Hepatocyte (in vitro differentiated cells): ENCODE results near the gene HLF. TPM values are rescaled to one million over a fixed set of nuclear protein-coding genes. Genes with fewer than 3 reads are reported as not detected.

Experiments
- DNase-seq: peaks from one replicate; pipeline ENCODE4 v3.0.0-alpha.2; 2016; ENCODE audit warnings: low spot score
- H2AFZ ChIP-seq: fragments of 200-600 bp; sonication (generic); 2 replicates; pipeline ENCODE4 v1.6.0; 2016; ENCODE audit warnings: antibody characterized with exemption, mild to moderate bottlenecking
- H3K27ac ChIP-seq: fragments of 200-600 bp; sonication (generic); 2 replicates; pipeline ENCODE4 v1.5.1; 2016; ENCODE audit warnings: mild to moderate bottlenecking
- H3K27me3 ChIP-seq: fragments of 200-600 bp; sonication (generic); 2 replicates; pipeline ENCODE4 v1.6.1; 2016
- H3K36me3 ChIP-seq: fragments of 200-600 bp; sonication (generic); replicated peaks from 2 replicates; pipeline ENCODE4 v1.5.1; 2016; ENCODE audit warnings: low read depth; ENCODE audit not compliant: insufficient read depth
- H3K4me1 ChIP-seq: fragments of 200-600 bp; sonication (generic); 2 replicates; pipeline ENCODE4 v1.5.1; 2016; ENCODE audit warnings: mild to moderate bottlenecking, moderate library complexity; ENCODE audit not compliant: insufficient read depth
- H3K4me2 ChIP-seq: fragments of 200-600 bp; sonication (generic); 2 replicates; pipeline ENCODE4 v1.6.0; 2016
- H3K4me3 ChIP-seq: fragments of 200-600 bp; sonication (generic); 2 replicates; pipeline ENCODE4 v1.5.1; 2016; ENCODE audit warnings: mild to moderate bottlenecking
- H3K79me2 ChIP-seq: fragments of 200-600 bp; sonication (generic); 2 replicates; pipeline ENCODE4 v1.6.0; 2017; ENCODE audit warnings: mild to moderate bottlenecking
- H3K9me2 ChIP-seq: fragments of 200-600 bp; sonication (generic); replicated peaks from 2 replicates; pipeline ENCODE4 v1.6.0; 2017; ENCODE audit warnings: mild to moderate bottlenecking; ENCODE audit not compliant: insufficient read depth
- H3K9me3 ChIP-seq: fragments of 200-600 bp; sonication (generic); 2 replicates; pipeline ENCODE4 v1.5.1; 2016; ENCODE audit warnings: low read depth, mild to moderate bottlenecking
- H4K20me1 ChIP-seq: fragments of 200-600 bp; sonication (generic); 2 replicates; pipeline ENCODE4 v1.6.0; 2016; ENCODE audit warnings: mild to moderate bottlenecking; ENCODE audit not compliant: insufficient read depth, poor library complexity, severe bottlenecking
- EZH2 ChIP-seq: fragments of 200-600 bp; sonication (generic); IDR thresholded peaks from 2 replicates; pipeline ENCODE4 v1.6.1; 2016; ENCODE audit warnings: antibody characterized with exemption, mild to moderate bottlenecking, borderline replicate concordance
- EZH2phosphoT487 ChIP-seq: fragments of 200-600 bp; sonication (generic); IDR thresholded peaks from one replicate; pipeline ENCODE4 v1.6.1; 2018; ENCODE audit warnings: antibody characterized with exemption, mild to moderate bottlenecking, low read depth, moderate library complexity; ENCODE audit not compliant: unreplicated experiment, severe bottlenecking
- WGBS: methylation state at CpG from one replicate; pipeline ENCODE4 v1.1.6; 2016; ENCODE audit warnings: low lambda C conversion rate; ENCODE audit errors: missing lambda C conversion rate; 5-methylcytosine and 5-hydroxymethylcytosine counted together
- polyA plus RNA-seq: library from polyadenylated mRNA; unstranded; fragments of >200 nt; fragmentation: Nextera tagmentation; extraction: Ambion mirVana; gene quantifications from 2 replicates; pipeline ENCODE4 v1.2.1, GENCODE V29; 2016
- total RNA-seq: library from RNA; depleted of rRNA; stranded (reverse); fragments of >200 nt; gene quantifications from 2 replicates; pipeline ENCODE4 v1.2.3, GENCODE V29; 2014
- TF ChIP-seq, protein P1 (sequence below): fragments of 200-600 bp; sonication (generic); IDR thresholded peaks from 2 replicates; pipeline ENCODE4 v1.5.1; 2016; ENCODE audit warnings: antibody characterized with exemption, mild to moderate bottlenecking; ENCODE audit not compliant: poor library complexity

HLF gene
- total and polyA plus RNA-seq, 2 experiments from 2014 or later, result 0.48 to 0.60 TPM

DNA sequence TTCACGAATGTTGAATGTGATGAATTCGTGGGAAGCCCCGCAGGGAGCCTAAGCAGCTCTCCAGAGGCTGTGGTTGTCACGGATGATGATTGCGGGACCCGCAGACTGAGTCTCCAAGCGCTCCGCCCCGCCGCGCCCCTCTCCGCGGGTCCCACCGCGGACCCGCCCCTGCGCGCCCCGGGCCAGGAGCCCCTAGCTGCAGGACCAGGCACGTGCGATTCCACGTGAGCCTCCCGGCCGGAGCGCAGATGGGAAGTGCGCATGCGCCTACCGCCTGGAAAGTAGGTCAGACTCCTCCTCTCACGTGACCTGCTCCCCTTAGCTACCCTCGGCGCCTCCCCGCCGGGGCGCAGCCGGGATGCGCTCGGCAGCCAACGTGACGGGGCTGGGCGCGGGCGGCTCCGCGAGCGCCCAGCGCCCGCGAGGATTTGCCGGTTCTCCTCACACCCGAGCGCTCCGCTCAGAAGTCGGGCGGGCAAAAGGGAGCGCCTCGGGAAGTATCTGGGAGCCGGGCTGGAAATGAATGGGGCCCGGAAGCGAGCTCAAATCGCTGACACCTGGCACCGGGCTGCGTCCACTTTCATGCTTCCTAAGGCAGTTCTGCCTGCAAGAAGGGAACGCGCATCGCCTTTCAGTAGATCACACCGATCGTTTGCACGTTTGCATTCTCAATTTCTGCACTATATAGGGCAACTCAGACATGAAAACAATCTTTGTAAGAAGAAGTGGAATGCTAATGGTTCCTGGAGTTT is 26.4 kb upstream of the HLF start:
- Histone ChIP-seq H4K20me1 (no peaks in the 10 kb centered on the region), H3K4me2 (peak overlapping the region; percentile 93), H2AFZ (peak overlapping the region; percentile 83), H3K4me1 (peaks cover 7% of the 10 kb centered on the region), H3K79me2 (no peaks in the 10 kb centered on the region), H3K27ac (no peak overlapping the region), H3K9me2 (no peaks in the 10 kb centered on the region), H3K4me3 (peak overlapping the region; percentile 50), H3K27me3 (no peaks in the 10 kb centered on the region), H3K9me3 (no peaks in the 10 kb centered on the region), H3K36me3 (no peaks in the 10 kb centered on the region)
- TF ChIP-seq EZH2phosphoT487, result no peak
- TF ChIP-seq, protein P1, sequence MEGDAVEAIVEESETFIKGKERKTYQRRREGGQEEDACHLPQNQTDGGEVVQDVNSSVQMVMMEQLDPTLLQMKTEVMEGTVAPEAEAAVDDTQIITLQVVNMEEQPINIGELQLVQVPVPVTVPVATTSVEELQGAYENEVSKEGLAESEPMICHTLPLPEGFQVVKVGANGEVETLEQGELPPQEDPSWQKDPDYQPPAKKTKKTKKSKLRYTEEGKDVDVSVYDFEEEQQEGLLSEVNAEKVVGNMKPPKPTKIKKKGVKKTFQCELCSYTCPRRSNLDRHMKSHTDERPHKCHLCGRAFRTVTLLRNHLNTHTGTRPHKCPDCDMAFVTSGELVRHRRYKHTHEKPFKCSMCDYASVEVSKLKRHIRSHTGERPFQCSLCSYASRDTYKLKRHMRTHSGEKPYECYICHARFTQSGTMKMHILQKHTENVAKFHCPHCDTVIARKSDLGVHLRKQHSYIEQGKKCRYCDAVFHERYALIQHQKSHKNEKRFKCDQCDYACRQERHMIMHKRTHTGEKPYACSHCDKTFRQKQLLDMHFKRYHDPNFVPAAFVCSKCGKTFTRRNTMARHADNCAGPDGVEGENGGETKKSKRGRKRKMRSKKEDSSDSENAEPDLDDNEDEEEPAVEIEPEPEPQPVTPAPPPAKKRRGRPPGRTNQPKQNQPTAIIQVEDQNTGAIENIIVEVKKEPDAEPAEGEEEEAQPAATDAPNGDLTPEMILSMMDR, result no peak
- no peak for TF ChIP-seq EZH2
- peak; percentile 99 for DNase-seq
- under 1% methylated on average over 51 of the region's 68 CpGs for WGBS

DNA sequence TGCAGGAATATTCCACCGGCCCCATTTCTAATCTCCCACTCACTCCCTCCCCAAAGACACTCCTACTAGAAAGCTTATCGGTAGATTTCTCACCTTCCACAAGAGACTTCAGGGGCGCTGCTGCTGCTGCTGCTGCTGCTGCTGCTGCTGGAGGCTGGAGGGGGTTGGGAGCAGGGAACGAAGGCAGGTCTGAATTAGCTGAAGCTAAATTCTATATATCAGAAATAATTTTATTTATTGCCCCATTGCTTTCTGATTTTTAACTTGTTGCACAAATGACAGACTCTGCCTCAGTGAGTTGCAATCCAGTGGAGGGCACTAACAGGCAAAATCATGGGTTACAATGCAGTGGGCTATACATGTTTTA is 25.8 kb upstream of the HLF start:
- DNase-seq, result peak; percentile 41
- under 1% methylated on average over 4 of the region's 4 CpGs for WGBS

DNA sequence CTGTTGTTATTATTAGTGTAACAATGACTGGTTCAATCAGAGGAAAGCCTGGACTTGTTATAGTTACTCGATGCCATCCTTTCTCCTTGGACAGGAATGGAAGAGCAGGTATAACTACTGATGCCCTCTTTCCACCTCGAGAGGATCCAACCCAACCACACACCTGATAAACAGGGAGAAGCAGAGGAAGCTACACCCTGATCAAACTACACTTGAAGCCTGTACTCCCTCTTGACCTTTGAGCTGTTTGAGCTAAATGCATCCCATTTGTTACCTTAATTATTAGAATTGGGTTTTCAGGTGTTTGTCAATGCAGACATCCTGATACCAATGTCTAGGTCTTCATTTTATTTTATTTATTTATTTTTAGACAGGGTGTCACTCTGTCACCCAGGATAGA is 23.7 kb upstream of the HLF start:
- TF ChIP-seq EZH2 (no peak), EZH2phosphoT487 (no peak)
- TF ChIP-seq, protein P1, result no peak
- no peaks in the 10 kb centered on the region for H3K9me2 ChIP-seq

More for the DNA sequence above, 25.8 kb upstream of the HLF start:
- no peaks in the 10 kb centered on the region for H4K20me1 ChIP-seq
- H3K27me3 ChIP-seq, result no peaks in the 10 kb centered on the region
- TF ChIP-seq, protein P1, result no peak
- no peak for TF ChIP-seq EZH2phosphoT487
- TF ChIP-seq EZH2, result no peak
- H3K27ac ChIP-seq, result no peak overlapping the region
- peak overlapping the region; percentile 83 for H2AFZ ChIP-seq
- no peaks in the 10 kb centered on the region for H3K9me2 ChIP-seq
- peaks cover 7% of the 10 kb centered on the region for H3K4me1 ChIP-seq
- no peaks in the 10 kb centered on the region for H3K9me3 ChIP-seq
- H3K4me3 ChIP-seq, result peak overlapping the region; percentile 50
- H3K4me2 ChIP-seq, result peak overlapping the region; percentile 93
- H3K36me3 ChIP-seq, result no peaks in the 10 kb centered on the region
- H3K79me2 ChIP-seq, result no peaks in the 10 kb centered on the region

More for the DNA sequence above, 23.7 kb upstream of the HLF start:
- no peaks in the 10 kb centered on the region for H3K9me3 ChIP-seq
- no peaks in the 10 kb centered on the region for H4K20me1 ChIP-seq
- H3K27ac ChIP-seq, result no peak overlapping the region
- 87% methylated on average over 2 of the region's 2 CpGs for WGBS
- no peaks in the 10 kb centered on the region for H3K79me2 ChIP-seq
- H3K4me2 ChIP-seq, result no peak overlapping the region
- DNase-seq, result no peak
- H3K36me3 ChIP-seq, result no peaks in the 10 kb centered on the region
- H3K4me3 ChIP-seq, result no peak overlapping the region
- H2AFZ ChIP-seq, result no peak overlapping the region
- H3K27me3 ChIP-seq, result no peaks in the 10 kb centered on the region
- H3K4me1 ChIP-seq, result peaks cover 7% of the 10 kb centered on the region
